GM12872 (cell line): ENCODE measurements around the gene AGAP1.

Experiments used
- TF ChIP-seq, protein P1 (sequence below): IDR thresholded peaks from 3 replicates; pipeline ENCODE4 v1.5.1; 2011; ENCODE audit warnings: low read depth, mild to moderate bottlenecking, low read length, moderate library complexity; ENCODE audit not compliant: insufficient read depth

AGAP1 gene

DNA sequence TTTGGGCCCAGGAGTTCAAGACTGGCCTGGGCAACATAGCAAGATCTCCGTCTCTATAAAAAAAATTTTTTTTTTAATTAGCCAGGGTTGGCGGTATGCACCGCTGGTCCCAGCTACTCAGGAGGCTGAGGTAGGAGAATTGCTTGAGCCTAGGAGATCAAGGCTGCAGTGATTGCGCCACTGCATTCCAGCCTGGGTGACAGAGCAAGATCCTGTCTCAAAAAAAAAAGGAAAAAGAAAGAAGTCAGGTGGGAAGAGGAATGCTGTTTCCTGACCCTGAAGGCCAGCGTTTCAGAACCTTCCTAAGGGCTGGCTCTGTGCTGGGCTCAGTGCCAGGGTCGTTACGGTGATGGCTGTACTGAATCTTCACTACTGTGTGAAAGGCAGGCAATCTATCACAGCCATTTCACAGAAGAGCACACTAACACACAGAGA, 35.0 kb upstream of the AGAP1 start:
- TF ChIP-seq, protein P1, sequence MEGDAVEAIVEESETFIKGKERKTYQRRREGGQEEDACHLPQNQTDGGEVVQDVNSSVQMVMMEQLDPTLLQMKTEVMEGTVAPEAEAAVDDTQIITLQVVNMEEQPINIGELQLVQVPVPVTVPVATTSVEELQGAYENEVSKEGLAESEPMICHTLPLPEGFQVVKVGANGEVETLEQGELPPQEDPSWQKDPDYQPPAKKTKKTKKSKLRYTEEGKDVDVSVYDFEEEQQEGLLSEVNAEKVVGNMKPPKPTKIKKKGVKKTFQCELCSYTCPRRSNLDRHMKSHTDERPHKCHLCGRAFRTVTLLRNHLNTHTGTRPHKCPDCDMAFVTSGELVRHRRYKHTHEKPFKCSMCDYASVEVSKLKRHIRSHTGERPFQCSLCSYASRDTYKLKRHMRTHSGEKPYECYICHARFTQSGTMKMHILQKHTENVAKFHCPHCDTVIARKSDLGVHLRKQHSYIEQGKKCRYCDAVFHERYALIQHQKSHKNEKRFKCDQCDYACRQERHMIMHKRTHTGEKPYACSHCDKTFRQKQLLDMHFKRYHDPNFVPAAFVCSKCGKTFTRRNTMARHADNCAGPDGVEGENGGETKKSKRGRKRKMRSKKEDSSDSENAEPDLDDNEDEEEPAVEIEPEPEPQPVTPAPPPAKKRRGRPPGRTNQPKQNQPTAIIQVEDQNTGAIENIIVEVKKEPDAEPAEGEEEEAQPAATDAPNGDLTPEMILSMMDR = no peak

DNA sequence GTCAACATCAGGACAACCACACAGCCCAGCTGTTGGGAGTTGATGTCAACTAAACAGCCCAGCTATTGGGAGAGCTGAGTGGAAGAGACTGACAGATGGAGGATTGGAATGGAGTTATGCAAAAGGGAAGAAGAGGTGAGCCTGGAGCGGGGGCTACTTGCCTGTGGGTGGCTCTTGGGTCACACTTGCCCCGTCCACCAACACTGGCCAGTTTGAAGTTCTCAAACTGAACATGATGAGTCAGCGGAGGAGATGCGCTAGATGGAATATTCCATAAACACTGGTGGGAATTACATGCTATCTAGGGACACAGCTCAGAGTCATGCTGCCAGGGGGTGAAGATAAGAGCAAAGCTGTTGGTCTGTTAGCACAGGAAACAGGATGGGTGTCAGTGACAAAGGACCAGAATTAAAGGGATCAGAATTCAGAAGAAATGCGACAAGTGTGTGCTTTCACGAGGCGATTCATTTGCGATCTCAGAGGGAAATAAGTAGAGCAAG, 33.2 kb upstream of the AGAP1 start:
- TF ChIP-seq, protein P1 = no peak

DNA sequence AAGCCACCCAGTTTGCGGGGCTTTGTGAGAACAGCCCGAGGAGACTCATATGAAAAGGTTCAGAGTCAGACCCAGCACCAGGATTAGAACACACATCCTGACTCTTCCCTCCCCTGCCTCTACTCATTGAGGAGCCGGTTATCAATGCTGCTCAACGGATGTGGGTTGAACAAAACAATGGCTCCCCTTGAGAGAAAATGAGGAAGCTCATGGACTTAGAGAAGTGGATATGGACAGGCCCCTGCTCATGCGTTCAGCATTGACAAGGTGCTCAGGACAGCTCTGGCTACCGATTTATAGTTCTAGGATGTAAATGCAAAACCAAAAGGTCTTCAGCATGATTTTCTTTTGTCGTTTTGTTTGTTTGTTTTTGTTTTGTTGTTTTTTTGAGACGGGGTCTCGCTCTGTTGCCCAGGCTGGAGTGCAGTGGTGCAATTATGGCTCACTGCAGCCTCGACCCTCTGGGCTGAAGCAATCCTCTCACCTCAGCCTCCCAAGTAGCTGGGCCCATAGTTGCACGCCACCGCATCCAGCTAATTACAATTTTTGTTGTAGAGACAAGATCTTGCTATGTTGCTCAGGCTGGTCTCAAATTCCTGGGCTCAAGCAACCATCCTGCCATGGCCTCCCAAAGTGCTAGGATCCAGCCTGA, 32.0 kb upstream of the AGAP1 start:
- TF ChIP-seq, protein P1 = no peak

DNA sequence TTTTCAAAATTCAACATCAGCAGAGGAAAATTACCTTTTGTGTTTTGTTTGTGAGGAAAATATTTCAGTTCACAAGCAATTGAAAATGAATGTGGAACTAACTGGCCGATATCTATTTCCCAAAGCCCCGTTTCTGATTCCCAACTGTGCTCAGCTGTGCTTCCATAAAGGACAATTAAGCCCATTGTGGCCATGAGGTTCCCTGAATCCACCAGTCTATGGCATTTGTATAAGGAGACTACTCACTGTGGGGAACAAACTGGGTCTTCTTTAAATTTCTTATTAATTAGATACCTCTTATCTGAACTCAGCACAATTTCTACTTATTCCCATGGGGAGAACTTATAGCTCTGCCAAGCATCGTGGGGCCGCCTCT, 31.4 kb upstream of the AGAP1 start:
- TF ChIP-seq, protein P1 = no peak

DNA sequence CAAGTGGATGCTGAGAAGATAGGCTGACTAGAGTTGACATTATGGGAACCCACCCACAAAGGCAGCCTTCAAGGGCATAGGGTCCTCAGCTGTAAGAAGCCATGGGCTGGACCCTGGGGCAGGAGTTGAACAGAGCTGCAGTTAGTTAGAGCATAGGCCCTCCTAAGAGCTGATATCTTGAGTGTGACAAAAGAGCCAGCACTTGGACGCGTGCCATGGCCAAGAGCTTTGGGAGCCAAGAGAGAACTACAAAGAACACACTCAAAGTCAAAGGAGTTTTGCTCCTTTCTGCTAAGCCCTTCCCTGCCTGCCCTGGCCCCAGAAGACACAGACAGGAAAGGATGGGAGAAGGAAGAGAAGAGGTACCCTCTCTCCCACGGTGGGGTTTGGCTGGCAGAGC, 29.9 kb upstream of the AGAP1 start:
- TF ChIP-seq, protein P1 = no peak

DNA sequence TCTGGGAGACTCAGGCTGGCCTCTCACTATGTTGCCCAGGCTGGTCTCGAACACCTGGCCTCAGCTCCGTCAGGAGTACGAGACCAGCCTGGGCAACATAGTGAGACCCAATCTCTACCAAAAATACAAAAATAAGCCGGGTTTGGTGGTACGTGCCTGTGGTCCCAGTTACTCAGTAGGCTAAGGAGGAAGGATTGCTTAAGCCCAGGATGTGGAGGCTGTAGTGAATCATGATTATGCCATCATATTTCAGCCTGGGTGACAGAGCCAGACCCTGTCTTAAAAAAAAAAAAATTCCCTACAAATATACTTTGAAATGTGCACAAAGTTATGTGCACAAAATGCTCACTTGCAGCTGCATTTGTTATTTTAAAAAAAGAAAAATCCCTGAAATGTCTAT, 26.3 kb upstream of the AGAP1 start:
- TF ChIP-seq, protein P1 = no peak

DNA sequence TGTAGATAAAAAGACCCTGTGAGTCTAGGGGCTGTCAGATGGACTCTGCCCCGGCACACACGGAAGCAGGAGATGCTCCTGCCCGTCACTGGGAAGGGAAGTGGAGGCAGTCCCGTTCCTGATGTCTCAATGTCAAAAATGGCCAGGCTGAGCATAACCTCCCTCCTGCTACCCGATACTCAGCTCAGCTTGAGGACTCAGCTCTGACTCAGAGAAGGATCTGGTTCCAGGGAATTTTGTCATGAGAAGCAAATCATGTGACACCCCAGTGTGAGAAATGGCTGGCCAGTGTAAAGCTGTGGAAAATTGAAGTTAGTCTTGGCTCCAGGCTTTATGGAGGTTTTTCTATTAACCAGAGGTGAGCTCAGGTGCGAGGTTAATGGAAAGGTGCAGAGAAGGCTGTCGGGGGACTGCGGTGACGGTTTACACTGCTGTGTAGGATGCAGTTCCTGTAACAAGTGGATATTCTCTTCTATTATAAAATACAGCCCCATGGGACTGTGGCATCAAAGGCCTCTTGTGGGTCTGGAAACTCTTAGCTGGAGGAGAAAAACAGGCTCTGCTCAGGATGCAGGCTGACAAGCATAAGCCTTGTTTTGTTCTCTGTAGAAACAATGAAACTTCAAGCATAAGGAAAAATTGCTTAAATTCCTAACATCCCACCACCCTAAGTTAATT, 24.7 kb upstream of the AGAP1 start:
- TF ChIP-seq, protein P1 = no peak
